Measurements from ENCODE around the gene ELAC2.

- TF ChIP-seq CTCF (optimal IDR thresholded peaks at IDR 0.05 in 1 of 3, IDR thresholded peaks at IDR 0.05 in 1 of 3, conservative IDR thresholded peaks at IDR 0.05 in 1 of 3; ENCODE audit: extremely low read depth in 1 of 3, insufficient read depth in 2 of 3, low read length in 3 of 3) (no peak), EZH2 (IDR thresholded peaks at IDR 0.05; ENCODE audit: low read length) (no peak)
Observed at GRCh38 chr17:12963505-12963904, 54.3 kb downstream of the ELAC2 start.
